Kidney glomerular epithelial cell (primary cell): ENCODE measurements around the gene RBMS1.

Source experiments
- DNase-seq: peaks from one replicate; lab custom pipeline; 2025; lab: John Stamatoyannopoulos, UW

RBMS1 gene

GRCh38 chr2:160223560-160223959, 270.0 kb downstream of the RBMS1 start:
- DNase-seq: no peak

- DNase-seq: no peak
These were observed 270.9 kb downstream of the RBMS1 start for GRCh38 chr2:160222546-160223283.
